Stimulated activated CD4-positive, alpha-beta T cell treated with anti-CD3 and anti-CD28 coated beads, Interleukin-4, amount 100 ng/mL, for 24 hours (primary cell): ENCODE data around the gene RANBP3.
"Not testable (repeated sequence)": the region's sequence is repeated elsewhere in the genome, so short reads cannot be mapped to it uniquely, and the experiment has no call there.

Experiments used
- DNase-seq: peaks from one replicate; pipeline ENCODE4 v3.0.0-alpha.2; 2020

The RANBP3 gene

DNA sequence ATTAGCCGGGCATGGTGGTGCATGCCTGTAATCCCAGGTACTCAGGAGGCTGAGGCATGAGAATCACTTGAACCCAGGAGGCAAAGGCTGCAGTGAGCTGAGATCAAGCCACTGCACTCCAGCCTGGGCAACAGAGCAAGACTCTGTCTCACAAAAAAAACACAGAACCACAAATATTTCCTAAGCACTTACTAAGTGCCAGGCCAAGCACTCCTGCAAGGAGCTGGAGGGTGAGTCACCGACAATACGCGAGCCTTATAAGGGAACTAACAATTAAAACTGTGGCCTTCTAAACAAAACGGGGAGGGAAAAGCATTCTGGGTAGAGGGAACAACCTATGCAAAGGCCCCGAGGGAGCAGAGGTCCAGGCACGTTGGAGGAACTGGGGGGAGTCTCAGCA lies 103.4 kb downstream of the RANBP3 start:
- not testable (repeated sequence) for DNase-seq

DNA sequence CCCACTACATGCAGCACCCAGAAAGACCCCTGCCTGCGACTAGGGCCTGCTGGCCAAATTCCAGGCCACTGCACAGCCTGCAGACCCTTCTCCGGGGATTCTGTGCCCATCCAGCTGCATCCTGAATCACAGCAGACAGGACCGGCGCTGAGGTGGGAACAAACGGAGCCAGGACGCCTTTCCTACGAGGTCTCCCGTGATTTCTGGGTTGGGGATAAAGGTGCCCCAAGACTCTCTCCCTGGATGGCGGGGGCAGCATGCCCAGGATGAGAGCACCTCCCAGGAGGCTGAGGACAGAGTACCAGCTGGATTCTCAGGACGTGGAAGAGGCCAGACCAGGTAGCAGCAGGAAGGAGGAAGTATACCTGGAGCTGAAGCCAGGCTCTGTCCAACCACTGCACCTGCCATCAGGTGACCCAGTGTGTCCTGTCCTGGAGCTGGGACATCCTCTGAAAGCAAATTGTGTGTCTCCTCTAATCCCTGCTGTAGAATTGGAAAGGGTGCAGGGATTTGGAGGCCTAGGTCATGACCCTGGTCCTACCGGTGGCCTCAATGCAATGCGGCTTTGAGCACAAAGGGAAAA lies 104.2 kb downstream of the RANBP3 start:
- no peak for DNase-seq

GRCh38 chr19:5870986-5871394 lies 107.0 kb downstream of the RANBP3 start:
- no peak for DNase-seq

- no peak for DNase-seq
These were observed 110.5 kb downstream of the RANBP3 start for GRCh38 chr19:5867201-5868136.
